GM12874 (cell line): Measurements from ENCODE around the gene ANXA3.

Source experiments
- TF ChIP-seq, protein P1 (sequence below): IDR thresholded peaks from 2 replicates; pipeline ENCODE4 v1.5.1; 2011; ENCODE audit warnings: low read depth, mild to moderate bottlenecking, control low read depth, low read length, moderate library complexity; ENCODE audit not compliant: insufficient read depth

The ANXA3 gene

DNA sequence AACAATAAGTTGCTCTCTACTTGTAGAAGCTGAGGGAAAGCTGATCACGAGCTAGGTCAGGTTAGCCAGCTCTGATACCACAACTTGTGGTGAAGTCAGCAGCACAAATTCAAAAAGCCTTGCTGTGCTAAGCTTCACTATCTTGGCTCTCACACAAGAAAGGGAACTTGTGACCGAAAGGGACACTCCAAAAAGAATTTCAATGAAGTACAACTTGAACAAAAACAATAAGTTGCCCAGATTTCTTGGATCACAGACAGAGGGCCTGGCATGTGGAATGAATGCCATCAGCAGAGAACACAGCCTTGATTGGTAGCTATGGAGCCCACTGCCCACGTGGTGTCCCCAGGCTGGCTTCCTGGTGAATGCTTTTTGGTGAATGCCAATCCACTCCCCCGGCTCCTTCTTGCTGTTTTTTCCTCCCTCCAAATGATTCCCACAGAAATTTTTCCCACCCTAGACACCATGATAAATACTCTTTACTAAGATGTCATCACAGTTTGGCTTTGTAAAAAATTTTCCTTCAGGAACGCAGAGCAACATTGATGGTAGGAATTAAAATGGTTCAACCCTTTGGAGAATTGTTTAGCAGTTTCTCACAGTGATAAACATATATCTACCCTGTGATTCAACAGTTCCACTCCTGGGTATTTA lies 82.6 kb downstream of the ANXA3 start:
- TF ChIP-seq, protein P1, sequence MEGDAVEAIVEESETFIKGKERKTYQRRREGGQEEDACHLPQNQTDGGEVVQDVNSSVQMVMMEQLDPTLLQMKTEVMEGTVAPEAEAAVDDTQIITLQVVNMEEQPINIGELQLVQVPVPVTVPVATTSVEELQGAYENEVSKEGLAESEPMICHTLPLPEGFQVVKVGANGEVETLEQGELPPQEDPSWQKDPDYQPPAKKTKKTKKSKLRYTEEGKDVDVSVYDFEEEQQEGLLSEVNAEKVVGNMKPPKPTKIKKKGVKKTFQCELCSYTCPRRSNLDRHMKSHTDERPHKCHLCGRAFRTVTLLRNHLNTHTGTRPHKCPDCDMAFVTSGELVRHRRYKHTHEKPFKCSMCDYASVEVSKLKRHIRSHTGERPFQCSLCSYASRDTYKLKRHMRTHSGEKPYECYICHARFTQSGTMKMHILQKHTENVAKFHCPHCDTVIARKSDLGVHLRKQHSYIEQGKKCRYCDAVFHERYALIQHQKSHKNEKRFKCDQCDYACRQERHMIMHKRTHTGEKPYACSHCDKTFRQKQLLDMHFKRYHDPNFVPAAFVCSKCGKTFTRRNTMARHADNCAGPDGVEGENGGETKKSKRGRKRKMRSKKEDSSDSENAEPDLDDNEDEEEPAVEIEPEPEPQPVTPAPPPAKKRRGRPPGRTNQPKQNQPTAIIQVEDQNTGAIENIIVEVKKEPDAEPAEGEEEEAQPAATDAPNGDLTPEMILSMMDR = no peak

DNA sequence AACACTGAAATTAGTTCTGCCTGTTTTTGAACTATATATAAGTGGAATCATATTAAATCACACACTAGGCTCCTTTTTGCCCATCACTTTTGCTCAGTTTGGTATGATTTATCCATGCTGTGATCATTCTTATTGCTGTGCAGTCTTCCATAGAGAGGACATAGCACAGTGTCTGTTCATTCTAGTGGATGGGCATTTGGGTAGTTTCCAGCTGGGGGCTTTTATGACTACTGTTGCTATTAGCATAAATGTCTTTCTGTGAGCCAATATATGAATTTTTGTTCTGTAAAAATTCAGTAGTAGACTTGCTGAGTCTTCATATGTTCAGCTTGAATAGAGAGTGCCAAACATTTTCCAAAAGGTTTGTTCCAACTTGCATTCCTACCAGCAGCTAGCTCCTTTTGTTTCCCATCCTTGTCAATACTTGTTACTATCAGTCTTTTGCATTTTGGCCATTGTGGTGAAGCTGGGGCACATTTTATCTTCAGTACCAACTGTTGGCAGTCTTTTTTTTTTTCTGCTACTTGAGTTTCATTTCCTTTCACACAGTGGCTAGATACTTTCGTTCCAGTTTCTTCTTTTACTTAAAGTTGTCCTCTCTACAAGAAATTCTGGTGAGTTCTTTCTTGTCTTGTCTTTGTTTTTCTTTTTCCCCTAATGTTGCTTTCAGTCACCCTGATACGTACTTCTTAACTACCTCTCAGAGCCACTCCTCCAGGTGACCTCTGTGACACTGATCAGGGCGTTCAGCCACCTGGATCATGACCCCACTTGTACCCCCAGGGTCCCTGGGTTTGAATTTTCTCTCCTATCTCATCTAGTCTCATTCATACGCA lies 87.0 kb downstream of the ANXA3 start:
- TF ChIP-seq, protein P1 = no peak

DNA sequence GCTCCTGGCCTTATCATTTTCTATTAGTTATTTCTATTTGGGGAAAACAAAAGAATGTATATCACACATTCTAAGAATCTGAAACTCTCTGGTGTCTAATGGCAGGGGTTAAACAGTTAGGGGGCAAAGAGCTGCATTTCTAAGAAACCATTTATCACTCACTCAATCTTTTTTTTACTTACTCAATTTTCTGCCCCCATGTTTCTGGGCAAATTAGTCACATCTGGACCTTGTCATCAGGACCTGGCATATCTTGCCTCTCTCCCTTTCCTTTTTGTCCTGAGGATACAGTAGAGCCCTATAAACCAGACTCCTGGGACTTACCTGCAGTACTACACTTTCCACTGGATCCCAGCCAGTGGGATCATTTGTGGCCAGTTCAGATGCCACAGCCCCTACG lies 89.1 kb downstream of the ANXA3 start:
- TF ChIP-seq, protein P1 = no peak

DNA sequence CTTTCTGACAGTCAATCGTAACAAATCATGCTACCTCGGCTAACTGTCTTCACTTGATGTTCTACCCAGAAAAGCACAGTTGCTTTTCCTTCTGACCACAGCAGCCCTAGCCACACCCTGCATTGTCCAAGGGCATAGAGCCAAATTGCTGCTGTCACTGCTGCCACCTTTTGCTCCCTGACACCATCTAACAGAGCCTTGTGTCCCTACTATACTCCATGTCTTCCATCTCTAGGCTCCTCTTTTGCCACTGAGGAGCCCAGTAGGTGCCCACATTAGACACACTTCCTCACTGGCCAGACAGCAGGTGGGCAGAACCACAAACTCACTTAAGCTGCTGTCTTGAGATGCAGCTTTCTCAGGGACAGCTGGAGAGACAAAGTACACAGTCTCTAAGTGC lies 91.4 kb downstream of the ANXA3 start:
- TF ChIP-seq, protein P1 = no peak

DNA sequence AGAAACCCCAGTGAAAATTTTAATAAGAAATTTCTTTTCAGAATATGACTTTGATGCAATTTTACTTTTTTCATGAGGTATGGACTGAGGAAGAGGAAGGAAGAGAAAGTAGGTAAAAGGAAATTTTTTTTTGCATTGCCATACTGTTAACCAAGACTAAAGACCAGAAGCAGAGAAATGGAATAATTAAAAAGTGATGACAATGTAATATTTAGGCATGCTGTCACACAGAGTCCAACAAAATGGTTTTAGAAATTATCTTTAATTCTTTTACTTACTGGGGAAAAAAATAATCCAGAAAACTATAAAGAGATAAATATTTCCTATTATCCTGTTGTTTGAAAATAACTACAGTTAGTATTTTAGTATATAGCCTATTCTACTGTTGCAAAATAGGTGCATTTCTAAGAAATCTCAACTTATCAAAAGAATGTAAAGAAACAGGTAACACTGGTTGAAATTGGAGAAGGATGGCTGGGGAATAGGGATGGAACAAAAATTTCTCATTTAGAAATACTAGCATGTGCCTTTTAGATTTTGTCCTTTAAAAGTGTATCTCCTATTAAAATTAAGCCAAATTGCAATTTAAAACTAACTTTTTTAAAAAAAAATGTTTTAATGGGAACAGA lies 92.6 kb downstream of the ANXA3 start:
- TF ChIP-seq, protein P1 = no peak

DNA sequence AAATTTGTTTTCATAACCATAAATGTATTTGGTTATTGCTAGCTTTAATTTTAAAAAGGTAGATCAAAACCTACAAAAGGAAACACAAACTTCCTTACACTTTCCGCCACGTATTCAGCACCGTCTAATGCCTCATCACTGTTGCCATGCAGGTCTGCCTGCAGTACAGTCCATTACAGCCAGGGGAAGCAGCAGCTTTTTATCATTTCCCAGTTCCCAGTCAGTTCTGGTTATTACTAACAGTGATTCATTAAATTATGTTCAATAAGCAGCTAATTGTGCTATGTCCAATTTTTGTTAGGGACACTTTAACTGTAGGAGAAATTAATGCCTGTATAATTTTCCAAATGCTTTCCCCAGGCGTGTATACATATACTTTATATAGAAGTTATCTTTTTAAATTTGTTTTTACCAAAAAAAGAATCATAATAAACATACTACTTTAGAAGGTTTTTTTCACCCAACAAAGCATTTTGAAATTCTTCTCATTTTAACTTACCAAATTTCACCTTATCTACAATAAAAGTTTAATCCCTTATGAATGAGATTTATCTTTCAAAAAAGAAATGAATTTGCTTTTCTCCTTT lies 93.3 kb downstream of the ANXA3 start:
- TF ChIP-seq, protein P1 = peak; percentile 86
